Activated CD4-positive, alpha-beta T cell treated with anti-CD3 and anti-CD28 coated beads, Interleukin-2, Interleukin-4, amounts not matched to agents 100 ng/mL and 50 ng/mL, durations not matched to agents 16 hours and 8 hours (primary cell): ENCODE data around the gene RNF144B.
A peak's percentile ranks its signal among the peaks of the same experiment; 100 is the strongest.

Experiments used
- DNase-seq: peaks from one replicate; pipeline ENCODE4 v3.0.0-alpha.2; 2020; ENCODE audit warnings: low spot score

The RNF144B gene

DNA sequence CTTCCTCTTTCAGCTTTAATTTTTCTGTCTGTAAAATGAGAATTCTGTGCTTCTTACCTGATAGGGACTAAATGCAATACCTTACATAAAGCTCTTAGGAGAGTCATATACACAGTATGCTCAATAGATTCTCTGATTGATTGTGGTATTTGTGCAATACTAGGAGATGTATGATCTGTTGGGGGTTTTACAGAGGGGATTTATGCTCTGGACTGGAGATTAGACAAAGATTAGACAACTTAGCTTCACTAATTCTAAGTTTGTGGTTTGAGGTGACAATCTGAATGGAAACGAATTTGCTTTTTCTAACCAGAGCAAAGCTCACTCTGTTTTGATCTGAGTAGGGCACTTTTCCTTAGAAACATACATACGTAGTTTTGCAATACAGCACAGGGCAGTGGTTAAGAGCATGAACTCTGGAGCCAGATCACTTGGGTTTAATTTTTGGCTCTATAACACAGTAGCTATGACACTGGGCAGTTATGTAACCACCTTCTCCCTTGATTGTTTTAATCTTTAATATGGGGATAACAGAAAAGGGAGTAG, 126.2 kb downstream of the RNF144B start:
- peak; percentile 62 for DNase-seq

DNA sequence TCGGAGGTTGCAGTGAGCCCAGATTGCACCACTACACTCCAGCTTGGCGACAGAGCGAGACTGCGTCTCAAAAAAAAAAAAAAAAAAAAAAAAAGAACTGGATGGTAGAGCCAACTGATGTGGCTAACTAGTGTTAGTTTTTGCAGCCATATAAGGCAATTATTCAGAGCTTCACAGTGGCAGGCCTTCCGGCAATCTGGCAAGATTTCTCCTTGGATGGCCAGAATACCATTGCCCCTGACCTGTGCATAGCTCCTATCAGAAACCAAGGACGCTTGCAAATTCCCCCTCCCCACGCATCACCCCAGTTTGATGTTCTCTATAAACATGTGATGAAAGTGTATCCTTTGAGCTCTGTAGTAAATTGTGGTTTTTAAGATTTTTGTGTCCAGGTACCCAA, 127.0 kb downstream of the RNF144B start:
- DNase-seq, result no peak

DNA sequence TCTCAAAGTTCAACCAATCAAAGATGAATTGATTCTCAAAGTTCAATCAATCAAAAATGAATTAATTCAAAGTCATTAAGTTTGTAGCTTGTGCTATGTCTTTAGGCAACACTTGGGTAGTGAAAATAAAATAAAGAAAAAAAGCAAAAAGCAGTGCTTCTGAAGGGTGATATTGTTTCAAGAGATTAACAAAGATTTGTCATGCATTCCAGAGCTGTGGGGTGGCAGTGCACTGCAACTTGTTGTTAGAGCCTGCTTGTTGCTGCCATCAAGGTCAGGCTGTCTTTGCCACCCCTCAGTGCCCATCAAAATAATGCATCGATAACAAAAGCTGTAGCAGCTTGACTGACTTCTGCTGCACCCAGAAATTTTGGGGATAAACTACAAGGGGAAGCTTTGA, 128.6 kb downstream of the RNF144B start:
- DNase-seq, result no peak
